Loucy (cell line): Measurements from ENCODE around the gene JAG2.

Experiments
- H2AFZ ChIP-seq: fragments of 200-600 bp; sonication (generic); 2 replicates; pipeline ENCODE4 v1.6.0; 2016; ENCODE audit warnings: antibody characterized with exemption, mild to moderate bottlenecking, low read length, moderate library complexity
- H3F3A ChIP-seq: fragments of 200-600 bp; 2 replicates; pipeline ENCODE4 v1.6.0; 2016; ENCODE audit warnings: antibody characterized with exemption, low read depth, mild to moderate bottlenecking
- H3K27me3 ChIP-seq: fragments of 200-600 bp; sonication (generic); 2 replicates; pipeline ENCODE4 v1.6.1; 2014; ENCODE audit warnings: low read length, mild to moderate bottlenecking; ENCODE audit not compliant: insufficient read depth, poor library complexity, severe bottlenecking
- H3K36me3 ChIP-seq: fragments of 200-600 bp; sonication (generic); 2 replicates; pipeline ENCODE4 v1.6.1; 2016; ENCODE audit warnings: low read length; ENCODE audit not compliant: insufficient read depth
- H3K4me1 ChIP-seq: fragments of 200-600 bp; sonication (generic); 2 replicates; pipeline ENCODE4 v1.5.1; 2014; ENCODE audit warnings: low read length, mild to moderate bottlenecking; ENCODE audit not compliant: insufficient read depth, poor library complexity, severe bottlenecking
- H3K4me2 ChIP-seq: fragments of 200-600 bp; sonication (generic); 2 replicates; pipeline ENCODE4 v1.6.0; 2014; ENCODE audit warnings: antibody characterized with exemption, low read length, low read depth, mild to moderate bottlenecking; ENCODE audit not compliant: poor library complexity, severe bottlenecking
- H3K4me3 ChIP-seq: fragments of 200-600 bp; sonication (generic); 2 replicates; pipeline ENCODE4 v1.5.1; 2014; ENCODE audit warnings: low read length, mild to moderate bottlenecking, mixed read lengths; ENCODE audit not compliant: poor library complexity, severe bottlenecking
- H3K79me2 ChIP-seq: fragments of 200-600 bp; sonication (generic); 2 replicates; pipeline ENCODE4 v1.6.1; 2014; ENCODE audit warnings: low read length; ENCODE audit not compliant: insufficient read depth
- H3K9ac ChIP-seq: fragments of 200-600 bp; sonication (generic); 2 replicates; pipeline ENCODE4 v1.6.0; 2014; ENCODE audit warnings: mild to moderate bottlenecking, low read depth, low read length, moderate library complexity; ENCODE audit not compliant: poor library complexity, severe bottlenecking
- H3K9me2 ChIP-seq: fragments of 200-600 bp; sonication (generic); replicated peaks from 2 replicates; pipeline ENCODE4 v1.6.1; 2016; ENCODE audit warnings: low read depth, low read length, mixed read lengths
- H3K9me3 ChIP-seq: fragments of 200-600 bp; sonication (generic); 2 replicates; pipeline ENCODE4 v1.6.1; 2014; ENCODE audit warnings: mild to moderate bottlenecking, antibody characterized with exemption, low read length, low read depth; ENCODE audit not compliant: insufficient read depth
- H4K20me1 ChIP-seq: fragments of 200-600 bp; sonication (generic); 2 replicates; pipeline ENCODE4 v1.6.0; 2014; ENCODE audit warnings: antibody characterized with exemption, low read length, mild to moderate bottlenecking; ENCODE audit not compliant: insufficient read depth, poor library complexity, severe bottlenecking
- EZH2phosphoT487 ChIP-seq: fragments of 200-600 bp; IDR thresholded peaks from 2 replicates; pipeline ENCODE4 v1.6.1; 2018; ENCODE audit warnings: antibody characterized with exemption, mild to moderate bottlenecking, moderate library complexity, borderline replicate concordance
- TF ChIP-seq, protein P1 (sequence below): fragments of 200-600 bp; sonication (generic); conservative IDR thresholded peaks from 2 replicates; pipeline ENCODE4 v1.5.1; 2014; ENCODE audit warnings: mild to moderate bottlenecking, antibody characterized with exemption, low read length

JAG2 gene

DNA sequence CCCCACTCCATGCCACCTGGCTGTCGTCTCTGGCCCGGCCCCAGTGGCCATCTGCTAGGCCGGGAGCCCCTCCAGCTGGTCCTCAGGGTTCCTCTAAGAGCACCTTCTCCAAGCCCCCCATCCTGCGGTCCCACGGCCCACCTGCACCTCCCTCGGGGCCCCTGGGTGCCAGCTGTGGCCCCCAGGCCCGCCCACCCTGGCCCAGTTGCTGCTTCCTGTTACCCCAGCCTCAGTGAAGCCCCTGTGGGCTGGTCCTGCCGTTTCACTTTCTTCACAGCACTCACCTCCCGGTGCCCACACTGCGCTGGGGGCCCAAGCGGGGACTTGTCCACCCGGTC, 40.1 kb upstream of the JAG2 start:
- Histone ChIP-seq H3K27me3 (no peaks in the 10 kb centered on the region), H4K20me1 (no peaks in the 10 kb centered on the region), H3K4me1 (no peaks in the 10 kb centered on the region), H2AFZ (no peak overlapping the region), H3K9me3 (no peaks in the 10 kb centered on the region), H3K79me2 (no peaks in the 10 kb centered on the region), H3K4me2 (no peak overlapping the region), H3K9ac (no peak overlapping the region), H3K36me3 (peaks cover 35% of the 10 kb centered on the region; the same call in 1 of the 2 replicates), H3F3A (no peaks in the 10 kb centered on the region), H3K4me3 (no peak overlapping the region), H3K9me2 (no peaks in the 10 kb centered on the region)
- TF ChIP-seq EZH2phosphoT487 = no peak
- TF ChIP-seq, protein P1, sequence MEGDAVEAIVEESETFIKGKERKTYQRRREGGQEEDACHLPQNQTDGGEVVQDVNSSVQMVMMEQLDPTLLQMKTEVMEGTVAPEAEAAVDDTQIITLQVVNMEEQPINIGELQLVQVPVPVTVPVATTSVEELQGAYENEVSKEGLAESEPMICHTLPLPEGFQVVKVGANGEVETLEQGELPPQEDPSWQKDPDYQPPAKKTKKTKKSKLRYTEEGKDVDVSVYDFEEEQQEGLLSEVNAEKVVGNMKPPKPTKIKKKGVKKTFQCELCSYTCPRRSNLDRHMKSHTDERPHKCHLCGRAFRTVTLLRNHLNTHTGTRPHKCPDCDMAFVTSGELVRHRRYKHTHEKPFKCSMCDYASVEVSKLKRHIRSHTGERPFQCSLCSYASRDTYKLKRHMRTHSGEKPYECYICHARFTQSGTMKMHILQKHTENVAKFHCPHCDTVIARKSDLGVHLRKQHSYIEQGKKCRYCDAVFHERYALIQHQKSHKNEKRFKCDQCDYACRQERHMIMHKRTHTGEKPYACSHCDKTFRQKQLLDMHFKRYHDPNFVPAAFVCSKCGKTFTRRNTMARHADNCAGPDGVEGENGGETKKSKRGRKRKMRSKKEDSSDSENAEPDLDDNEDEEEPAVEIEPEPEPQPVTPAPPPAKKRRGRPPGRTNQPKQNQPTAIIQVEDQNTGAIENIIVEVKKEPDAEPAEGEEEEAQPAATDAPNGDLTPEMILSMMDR = no peak

DNA sequence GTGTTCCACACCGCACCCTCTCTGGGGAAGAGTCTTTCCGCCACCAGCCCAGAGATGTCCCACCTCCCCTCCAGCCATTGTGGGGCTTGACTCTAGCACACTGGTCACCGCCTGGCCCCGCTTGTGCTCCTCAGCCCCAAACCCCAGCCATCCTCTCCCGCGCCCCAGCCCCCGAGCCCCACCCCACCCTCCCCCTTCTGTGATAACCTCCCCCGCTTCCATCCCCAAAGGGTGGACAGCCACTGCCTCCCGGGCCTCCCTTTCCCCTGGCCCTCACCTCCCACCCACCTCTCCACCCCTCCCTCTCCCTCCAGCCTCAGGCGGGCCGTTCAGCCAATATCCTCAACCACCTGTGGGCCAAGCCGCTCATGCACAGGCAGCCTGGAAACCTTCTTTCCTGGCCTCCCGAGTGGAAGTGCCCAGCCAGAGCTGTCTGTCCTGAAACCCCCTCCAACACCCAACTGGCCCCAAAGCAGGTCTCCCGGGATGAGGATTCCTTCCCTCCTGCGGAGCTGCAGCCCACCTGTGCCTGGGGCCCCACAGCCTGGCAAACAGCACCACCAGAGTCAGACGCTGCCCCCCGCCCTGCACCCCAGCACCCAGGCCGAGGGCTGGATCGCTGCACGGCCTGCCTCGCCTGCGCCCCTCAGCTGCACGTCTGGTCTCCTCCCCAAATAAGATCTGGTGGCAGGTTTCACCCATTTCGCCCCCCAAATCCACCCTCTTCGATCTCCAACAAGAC, 39.6 kb upstream of the JAG2 start:
- H3K36me3 ChIP-seq = peaks cover 34% of the 10 kb centered on the region; the same call in 1 of the 2 replicates

DNA sequence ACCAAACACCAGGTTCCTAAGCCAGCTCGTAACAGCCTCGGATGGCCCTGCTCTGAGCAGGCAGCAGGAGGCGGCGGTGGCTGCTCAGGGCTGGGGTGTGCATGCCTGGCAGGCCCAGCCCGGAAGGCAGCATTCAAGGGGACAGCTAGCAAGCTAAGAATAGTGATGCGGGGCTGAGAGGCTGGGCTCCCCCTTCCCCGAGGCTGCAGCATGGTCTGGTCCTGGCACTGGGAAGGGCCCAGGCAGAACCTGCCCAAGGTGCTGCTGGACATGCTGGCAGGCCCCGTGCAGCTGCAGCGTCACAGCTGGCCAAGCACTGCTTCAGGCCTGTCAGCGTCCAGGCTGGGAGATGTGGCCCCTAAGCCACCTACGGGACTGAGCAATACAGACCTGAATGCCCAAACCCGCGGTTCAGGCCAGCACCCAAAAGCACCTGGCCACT, 38.9 kb upstream of the JAG2 start:
- H3K9ac ChIP-seq = no peak overlapping the region
- H3K4me1 ChIP-seq = peaks cover 9% of the 10 kb centered on the region
- no peaks in the 10 kb centered on the region for H3F3A ChIP-seq
- H3K9me2 ChIP-seq = no peaks in the 10 kb centered on the region
- no peak overlapping the region for H3K4me3 ChIP-seq
- H3K79me2 ChIP-seq = no peaks in the 10 kb centered on the region
- no peak overlapping the region for H2AFZ ChIP-seq
- TF ChIP-seq, protein P1 = peak; percentile 19; the same call in 1 of the 2 replicates
- no peak for TF ChIP-seq EZH2phosphoT487
- no peaks in the 10 kb centered on the region for H4K20me1 ChIP-seq
- no peak overlapping the region for H3K4me2 ChIP-seq
- no peaks in the 10 kb centered on the region for H3K9me3 ChIP-seq
- peaks cover 28% of the 10 kb centered on the region; the same call in 1 of the 2 replicates for H3K36me3 ChIP-seq
- H3K27me3 ChIP-seq = no peaks in the 10 kb centered on the region

More for the DNA sequence above, 39.6 kb upstream of the JAG2 start:
- no peaks in the 10 kb centered on the region for H3K9me3 ChIP-seq
- no peaks in the 10 kb centered on the region for H3F3A ChIP-seq
- H3K9ac ChIP-seq = no peak overlapping the region
- no peaks in the 10 kb centered on the region for H4K20me1 ChIP-seq
- H3K9me2 ChIP-seq = no peaks in the 10 kb centered on the region
- H3K79me2 ChIP-seq = no peaks in the 10 kb centered on the region
- peaks cover 2% of the 10 kb centered on the region for H3K4me1 ChIP-seq
- H2AFZ ChIP-seq = no peak overlapping the region
- no peak overlapping the region for H3K4me2 ChIP-seq
- no peaks in the 10 kb centered on the region for H3K27me3 ChIP-seq
- H3K4me3 ChIP-seq = no peak overlapping the region
- TF ChIP-seq, protein P1 = no peak
- no peak for TF ChIP-seq EZH2phosphoT487
